A172 (cell line): ENCODE results near the gene SAMD14. TPM values are rescaled to one million over a fixed set of nuclear protein-coding genes. Genes with fewer than 3 reads are reported as not detected.

ENCODE experiments used
- DNase-seq: peaks from one replicate; pipeline ENCODE4 v3.0.0-alpha.2; 2015; ENCODE audit warnings: low spot score
- total RNA-seq: library from RNA; depleted of rRNA; stranded (reverse); fragments of >200 nt; shearing (Covaris generic); gene quantifications from 2 replicates; pipeline ENCODE4 v1.2.3, GENCODE V29; 2014

SAMD14 gene
- total RNA-seq, 1 experiment from 2014 or later = 0.62 TPM

DNA sequence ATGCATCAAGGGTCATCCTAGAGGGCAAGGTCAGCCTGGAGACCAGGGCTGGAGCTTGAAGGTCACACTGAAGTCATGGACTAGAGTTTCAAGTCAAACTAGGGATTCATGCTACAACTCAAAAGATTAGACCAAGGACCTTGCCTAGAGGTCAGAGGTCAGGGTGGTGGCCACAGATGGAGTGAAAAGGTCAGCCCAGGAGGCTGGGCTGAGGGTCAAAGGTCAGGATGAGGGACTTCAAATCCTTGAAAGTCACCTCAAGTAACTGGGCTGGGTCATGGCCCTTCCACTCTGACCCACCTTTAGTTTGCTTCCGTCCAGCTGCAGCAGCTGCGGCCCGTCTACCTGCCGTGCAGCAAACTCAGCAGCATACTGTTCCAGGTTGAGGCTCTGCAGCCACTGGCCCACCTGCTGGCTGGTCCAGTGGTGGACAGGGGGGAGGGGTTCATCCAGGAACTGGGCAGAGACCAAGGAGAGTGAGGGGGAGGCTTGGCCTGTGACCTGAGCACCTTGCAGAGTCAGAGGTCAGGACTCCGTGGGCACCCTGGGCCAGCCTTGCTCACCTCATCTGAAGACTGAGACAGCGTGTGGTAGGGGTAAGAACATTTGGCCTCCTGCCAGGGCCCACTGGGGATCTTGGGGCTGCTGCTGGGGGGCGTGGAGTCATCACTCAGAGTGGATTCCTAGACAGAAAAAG is 16.2 kb downstream of the SAMD14 start:
- DNase-seq = no peak

DNA sequence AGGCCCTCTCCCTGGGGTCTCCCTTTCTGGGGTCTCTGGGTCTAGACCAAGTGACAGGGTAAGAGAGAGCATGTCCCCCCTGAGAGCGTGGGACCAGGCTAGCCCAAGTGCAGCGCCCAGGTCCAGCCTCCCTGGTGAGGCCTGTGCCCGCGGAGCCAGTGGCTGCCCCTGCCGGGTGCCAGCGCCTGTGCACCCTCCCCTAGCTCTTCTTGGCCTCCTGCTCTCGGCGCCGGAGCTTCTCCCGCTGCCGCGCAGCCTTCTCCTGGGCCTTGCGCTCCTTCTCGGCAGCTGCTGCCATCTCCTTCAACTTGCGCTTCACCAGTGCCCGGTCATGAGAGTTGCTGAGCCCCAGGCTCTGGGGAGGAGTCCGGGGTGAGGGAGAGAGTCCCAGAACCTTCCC is 17.3 kb downstream of the SAMD14 start:
- no peak for DNase-seq

DNA sequence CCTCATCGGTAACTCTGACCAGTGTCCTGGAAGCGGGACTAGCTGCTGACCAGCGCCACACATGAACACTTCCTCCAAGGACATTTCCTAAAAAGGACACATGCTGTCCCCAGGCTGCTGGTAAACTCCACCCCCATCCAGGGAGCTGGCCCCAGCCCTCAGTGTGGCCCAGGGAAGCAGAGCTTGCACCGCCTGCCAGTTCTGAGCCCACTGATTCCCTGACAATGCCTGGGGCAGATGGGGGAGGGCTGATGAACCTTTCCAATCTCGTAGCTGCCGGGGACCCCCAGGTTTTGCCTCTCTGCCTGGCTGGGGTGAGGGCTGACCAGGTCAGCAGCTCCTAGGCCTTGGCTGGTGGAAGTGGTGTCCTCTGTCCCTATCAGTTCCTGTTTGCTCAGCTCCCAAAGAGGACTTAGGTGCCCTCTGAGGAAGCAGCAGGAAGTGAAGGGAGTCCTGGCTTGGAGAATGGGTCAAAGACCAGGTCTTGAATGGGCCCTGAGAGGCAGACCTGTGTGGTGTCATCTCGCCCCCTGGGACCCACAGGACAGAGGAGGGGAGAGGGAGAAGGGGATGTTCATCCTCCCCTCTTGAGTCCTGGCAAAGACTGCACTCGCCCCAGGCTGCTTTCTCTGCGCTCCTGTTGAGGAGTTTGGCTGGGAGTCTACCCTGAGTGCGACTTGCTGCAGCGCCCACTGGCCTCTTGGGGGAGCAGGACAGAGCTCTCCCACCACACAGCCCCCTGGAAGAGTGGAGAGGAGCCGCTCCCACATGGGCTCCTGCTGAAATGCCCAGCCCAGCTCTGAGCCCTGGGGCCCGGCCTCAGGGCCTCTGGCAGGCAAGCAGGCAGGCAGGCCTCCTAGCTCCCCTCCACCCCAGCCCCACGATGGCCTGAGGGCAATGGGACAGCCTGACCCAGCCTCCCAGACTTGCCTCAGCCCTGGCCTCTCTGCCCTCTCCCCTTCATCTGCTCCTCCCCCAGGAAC is 18.0 kb downstream of the SAMD14 start:
- DNase-seq = no peak

DNA sequence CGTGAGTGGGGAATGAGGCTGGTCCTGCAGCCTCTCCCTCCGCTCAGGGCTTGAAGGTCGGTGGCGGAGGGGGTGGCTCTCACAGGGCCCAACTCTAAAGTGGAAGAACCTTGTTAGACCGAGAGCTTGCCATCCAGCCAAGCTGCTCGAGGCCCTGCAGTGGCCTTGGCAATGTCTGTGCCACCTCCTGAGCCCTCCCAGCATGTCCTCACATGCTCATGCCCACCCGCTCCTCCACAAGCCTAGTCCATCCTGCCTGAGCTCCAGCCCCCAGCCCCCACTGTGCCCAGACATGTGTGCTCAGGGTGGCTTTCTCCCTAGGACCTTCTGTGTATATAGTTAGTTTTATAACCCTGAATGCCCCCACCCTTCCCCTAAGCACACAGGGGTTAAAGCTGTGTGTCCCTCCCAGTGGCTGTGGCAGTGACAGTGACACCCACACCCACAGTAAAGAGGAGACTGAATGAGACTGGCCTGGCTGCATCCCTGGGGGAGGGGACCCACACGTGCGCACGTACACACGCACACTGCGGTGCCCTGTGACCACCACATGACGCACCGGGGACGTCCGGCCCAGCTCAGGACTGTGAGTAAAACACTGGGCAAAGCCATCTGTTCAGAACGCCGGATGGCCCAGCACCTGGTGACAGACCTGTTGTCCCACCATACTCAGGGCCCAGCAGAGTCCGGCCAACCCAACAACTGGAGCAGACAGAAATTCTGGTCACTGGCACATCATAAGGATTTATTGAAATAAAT is 19.2 kb downstream of the SAMD14 start:
- DNase-seq = no peak

DNA sequence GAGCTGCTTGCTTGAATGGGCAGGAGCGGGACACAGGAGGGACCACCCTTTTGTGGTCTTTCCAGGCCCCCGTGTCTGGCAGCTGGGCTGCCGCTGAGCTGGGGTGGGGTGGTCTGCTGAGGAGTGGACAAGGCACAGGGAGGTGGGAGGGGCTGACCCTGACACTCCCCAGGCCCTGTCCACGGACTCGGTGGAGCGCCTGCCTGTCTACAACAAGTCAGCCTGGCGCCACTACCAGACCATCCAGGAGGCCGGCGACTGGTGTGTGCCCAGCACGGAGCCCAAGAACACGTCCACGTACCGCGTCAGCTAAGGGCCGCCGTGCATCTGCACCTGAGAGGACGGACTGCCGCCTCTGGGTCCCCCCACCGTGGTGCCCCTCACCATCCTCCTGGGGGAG is 20.2 kb downstream of the SAMD14 start:
- DNase-seq = no peak

DNA sequence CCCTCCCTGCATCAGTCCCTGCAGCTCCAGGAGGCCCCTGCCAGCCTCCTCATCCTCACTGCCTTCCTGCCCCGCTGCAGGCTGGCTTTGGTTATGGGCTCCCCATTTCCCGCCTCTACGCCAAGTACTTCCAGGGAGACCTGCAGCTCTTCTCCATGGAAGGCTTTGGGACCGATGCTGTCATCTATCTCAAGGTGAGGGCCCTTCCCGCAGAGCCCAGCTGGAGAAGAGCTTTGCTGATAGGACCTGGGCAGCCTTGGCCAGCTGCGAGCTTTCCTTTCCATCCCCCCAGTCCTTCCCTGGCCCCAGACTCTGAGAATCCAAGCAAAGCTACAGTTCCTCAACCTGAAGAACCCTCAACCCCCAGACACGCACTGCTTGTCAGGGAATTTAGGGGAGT is 20.8 kb downstream of the SAMD14 start:
- no peak for DNase-seq

DNA sequence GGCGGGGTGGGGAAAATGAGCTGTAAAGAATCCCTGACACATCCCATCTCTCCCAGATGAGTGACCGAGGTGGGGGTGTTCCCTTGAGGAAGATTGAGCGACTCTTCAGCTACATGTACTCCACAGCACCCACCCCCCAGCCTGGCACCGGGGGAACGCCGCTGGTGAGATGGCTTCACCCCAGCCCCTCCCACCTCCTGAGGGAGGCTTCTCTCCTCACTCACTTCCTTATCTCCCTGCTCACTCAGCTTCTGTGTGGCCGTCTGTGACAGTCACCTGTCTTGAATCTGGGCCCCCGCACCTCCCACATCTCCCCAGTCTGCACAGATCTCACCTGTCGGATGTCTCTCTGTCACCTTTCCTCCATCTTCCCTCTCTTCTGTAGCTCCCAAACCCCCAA is 21.4 kb downstream of the SAMD14 start:
- DNase-seq = no peak

DNA sequence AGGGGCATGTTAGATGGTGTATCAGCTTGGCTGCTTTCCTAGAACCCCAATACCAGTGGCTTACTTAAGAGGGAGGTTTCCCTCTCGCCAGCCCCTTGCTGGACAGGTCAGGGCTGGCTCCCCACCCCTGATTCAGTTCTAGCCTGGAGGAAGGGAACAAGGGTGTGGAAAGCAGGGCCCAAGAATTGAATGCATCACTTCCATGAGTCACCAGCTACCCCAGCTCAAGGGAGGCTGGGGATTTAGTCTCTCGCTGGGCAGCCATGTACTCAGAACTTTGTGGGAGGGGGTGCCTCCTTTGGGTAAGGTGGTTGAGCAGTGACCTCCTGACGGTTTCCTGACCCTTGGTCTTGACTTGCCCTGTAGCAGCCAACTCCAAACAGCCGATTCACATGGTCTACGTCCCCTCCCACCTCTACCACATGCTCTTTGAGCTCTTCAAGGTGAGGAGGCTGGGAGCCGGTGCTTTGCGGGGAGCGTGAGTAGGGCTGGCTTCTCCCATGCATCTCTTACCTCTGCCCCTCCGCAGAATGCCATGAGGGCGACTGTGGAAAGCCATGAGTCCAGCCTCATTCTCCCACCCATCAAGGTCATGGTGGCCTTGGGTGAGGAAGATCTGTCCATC is 22.1 kb downstream of the SAMD14 start:
- DNase-seq = peak; percentile 72

DNA sequence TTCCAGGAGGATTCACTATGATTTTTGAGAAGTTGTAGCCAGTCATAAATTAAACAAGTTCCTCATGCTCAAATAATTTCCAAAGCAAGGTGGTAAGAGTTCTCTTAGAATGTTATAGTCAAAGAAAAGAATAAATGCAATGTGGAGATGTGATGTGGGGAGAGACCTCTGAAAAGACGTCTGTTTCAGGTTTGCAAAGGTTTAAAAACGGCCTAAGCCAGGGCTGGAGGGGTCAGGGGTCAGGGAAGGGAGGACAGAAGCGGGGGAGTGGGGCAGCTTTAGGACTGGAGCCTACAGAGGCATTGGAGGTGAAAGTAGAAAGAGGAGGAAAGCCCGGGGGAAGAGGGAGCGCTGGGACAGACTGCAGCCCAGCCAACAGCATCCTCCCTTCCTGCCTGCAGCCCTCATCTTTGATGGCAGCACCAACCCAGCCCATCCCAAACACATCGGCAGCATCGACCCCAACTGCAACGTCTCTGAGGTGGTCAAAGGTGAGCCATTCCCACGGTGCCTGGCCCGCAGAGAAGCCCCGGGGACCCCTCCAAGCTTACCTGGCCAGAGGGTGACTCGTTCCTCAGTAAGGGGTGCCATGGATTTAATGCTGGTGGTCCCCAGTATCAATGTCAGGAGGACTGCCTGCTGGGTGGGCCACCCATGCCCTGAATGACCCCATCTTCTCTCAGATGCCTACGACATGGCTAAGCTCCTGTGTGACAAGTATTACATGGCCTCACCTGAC is 23.4 kb downstream of the SAMD14 start:
- no peak for DNase-seq

DNA sequence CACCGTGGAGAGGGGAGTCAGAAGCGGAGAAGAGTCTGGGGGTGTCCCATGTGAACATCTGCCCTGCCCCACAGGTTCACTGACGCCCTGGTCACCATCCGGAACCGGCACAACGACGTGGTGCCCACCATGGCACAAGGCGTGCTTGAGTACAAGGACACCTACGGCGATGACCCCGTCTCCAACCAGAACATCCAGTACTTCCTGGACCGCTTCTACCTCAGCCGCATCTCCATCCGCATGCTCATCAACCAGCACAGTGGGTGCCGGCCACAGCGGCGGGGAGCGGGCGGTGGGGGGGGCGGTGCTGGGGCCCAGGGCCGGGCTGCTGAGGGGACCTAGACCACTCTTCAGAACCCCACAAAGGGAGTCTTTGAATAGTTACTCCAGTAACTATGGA is 24.1 kb downstream of the SAMD14 start:
- DNase-seq = no peak

DNA sequence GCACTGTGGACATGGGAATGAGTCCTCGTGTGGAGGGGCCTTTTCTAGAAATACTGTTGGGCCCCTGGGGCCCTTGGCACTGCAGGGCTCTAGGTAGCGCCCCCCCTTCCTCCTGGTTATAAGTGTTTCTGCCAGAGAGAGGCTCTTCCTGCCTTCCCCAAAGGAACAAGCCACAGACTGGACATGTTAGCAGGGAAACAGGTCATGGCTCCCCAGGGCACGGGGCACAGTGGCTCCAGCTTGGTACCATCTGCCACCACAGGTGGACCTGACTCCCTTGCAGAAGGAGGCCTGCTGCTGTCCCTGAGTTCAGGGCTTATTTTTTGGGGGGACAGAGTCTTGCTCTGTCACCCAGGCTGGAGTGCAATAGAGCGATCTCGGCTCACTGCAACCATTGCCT is 26.0 kb downstream of the SAMD14 start:
- DNase-seq = no peak

DNA sequence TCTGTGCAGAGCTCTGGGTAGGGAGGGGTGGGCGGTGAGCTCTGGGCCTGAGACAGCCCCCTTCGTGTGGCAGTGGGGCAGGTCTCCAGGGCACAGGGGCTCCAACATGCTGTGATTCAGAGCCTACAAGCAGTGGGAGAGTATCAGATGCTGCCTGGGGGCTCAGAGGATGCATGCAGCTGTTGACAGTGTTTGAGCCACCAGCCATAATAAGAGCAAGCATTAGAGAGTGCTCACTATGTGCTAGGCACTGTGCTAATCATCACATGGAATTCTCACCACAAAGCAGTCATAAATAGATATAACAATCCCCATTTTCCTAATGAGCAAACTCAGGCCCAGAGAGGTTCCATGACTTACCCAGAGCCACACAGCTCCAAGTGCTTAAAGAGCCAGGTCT is 26.7 kb downstream of the SAMD14 start:
- no peak for DNase-seq

DNA sequence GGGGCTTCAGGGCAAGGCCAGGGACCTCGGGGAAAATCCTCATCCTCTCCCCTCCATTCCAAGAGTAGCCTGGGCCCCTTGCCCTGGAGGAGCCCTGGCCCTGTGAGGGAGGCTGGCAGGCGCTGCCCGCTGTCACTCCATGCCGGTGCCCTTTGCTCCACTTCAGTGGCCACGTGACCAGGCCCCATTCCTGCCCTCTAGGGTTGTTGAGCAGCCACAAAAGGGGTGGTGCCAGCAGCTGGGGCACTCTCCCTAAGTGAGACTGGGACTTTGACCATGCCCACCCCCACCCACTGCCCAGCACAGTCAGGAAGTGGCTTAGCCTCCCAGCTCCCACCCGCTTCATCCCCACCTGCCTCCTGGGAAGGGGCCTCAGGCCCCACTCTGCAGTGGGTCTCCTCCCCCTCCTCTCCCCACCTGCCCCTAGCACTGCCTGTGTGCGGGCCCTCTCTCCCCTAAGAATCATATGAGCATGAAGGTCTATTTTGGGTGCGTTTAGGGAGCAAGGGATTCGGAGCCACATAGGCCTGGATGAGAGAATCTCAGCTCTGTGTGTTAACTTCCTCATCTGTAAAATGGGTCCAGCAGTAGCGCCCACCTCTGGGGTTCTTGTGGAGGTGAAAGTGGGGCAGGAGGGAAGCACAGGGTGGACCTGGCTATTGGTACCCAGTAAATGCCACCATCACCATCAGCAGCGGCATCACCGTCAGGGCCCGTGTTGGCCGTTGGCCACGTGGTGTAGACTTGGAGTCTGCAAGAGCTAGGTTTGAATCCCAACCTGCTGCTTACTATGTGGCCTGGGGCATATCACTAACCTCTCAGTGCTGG is 27.6 kb downstream of the SAMD14 start:
- no peak for DNase-seq

DNA sequence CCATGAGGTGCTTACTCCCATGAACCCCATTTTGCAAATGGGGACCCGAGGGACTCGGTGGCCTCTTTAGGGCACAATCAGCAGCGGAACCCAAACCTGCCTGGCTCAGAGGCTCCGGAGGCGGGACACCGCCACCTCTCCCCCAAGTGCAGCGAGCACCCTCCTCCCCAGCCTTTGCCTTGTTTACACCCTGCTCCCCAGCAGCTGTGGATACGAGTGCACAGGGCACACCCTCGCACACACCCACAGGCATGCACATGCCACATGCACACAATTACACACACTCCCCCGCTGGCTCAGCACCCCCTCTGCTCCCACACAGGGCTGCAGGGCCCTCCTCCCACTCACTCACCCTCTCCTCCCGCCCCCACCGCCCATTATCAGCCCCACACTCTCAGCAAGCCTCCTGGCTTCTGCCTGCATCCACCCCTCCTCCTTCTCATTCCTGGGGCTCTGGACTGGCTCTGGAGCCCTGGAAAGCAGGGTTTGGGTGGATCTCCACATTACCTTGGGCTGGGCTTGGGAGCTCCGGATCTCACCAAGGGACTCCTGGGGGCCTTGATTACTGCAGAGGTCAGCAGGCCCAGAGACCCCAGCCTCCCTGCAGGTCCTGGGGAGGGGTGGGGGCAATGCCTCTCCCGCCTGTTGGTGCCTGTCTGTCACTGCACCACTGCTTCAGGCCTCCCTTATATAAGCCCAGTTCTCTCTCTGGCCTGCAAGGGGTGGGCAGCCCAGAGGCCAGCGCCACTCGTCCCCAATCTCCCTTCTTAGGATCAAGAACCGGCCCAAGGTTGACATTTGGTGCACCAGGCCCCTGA is 28.4 kb downstream of the SAMD14 start:
- no peak for DNase-seq

DNA sequence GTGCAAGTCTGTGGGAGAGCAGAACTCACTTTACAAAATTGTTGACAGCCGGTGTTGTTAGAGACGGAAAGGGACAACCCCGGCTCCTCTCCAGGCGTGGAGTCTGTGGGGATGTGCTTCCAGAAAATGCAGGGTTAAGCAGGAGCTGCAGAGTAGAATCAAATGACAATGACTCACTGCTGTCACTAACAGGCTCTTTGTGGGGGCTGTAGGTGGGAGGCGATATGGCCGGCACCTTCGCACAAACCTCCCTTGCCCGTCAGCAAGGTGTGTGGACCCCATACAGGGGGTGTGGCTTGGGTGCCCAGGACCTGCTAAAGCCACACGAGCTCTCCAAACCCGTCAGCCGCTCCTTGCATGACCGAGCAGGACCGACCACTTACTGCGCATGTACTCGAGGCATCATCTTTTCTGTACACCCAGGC is 29.0 kb downstream of the SAMD14 start:
- no peak for DNase-seq

DNA sequence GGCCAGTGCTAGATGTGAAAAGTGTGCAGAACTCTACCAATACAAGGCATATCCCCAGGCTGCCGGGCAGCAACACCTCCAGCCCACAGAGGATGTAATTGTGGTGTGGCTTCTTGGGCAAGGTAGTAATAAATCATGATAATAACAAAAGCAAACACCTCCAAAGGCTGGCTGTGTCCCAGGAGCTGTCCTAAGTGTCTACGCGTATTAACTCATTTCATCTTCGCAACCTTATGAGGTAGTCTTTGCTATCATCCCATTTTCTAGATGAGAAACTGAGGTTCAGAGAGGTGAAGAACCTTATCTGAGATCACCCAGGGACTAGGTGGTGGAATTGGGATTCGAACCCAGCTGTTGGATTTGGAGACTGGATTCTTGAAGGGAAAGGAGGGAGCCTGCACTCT is 29.5 kb downstream of the SAMD14 start:
- DNase-seq = peak; percentile 65

DNA sequence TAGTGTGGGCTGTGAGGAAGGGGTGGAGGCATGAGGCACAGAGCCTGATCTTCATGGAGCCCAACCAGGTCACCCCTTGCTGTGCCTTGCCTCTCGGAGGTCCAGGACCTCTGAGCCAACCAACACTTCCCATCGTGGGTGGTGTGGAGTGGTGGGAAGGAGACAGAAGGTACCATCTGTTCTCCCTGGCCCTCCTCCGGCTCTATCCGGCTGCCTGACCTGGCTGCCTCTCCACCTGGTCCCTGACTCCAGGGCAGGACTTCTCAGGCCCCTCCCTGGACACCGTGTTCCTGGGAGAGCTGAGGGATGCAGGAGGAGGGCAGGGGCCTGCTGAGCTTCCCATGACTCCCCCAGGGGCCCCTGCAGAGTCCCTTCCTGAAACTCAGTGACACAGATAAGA is 31.0 kb downstream of the SAMD14 start:
- DNase-seq = no peak

DNA sequence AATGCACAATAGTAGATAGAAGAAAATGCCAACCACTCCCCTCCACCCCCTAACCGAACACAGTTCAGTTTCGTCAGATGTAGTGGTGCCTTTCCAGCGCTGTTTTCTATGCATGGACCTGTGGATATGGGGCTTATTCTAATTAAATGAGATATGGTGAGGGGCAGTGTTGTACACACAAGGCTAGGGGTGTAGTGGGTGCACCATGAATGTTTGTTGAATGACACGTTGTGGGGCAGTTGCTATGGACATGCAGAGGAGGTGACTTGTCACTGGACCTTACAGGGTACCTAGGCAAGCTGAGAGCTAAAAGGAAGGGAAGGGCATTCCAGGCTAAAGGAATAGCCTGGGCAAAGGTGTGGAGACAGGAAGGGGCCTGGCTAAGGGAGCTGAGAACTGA is 31.4 kb downstream of the SAMD14 start:
- DNase-seq = no peak

DNA sequence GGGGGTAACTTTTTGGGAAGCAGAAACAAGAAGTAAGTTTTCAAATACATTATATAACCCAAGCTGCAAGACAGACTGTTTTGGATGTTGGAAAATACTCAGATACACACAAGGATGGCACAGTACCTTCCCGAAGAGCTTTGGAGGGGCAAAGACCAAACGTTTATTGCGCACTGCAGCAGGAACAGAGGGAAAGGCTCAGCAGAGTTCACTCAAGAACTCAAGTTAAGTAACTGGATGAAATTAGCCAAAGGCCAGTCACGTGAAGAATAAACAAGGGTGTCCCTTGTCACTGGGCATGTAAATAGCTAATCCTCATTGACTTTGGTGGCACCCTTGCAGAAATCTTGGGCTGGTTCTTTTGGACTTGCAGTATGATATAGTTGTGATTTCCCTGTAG is 32.0 kb downstream of the SAMD14 start:
- DNase-seq = no peak
